ENCODE data around the gene RHD. TPM values are rescaled to one million over a fixed set of nuclear protein-coding genes. Genes with fewer than 3 reads are reported as not detected.
"Not testable (repeated sequence)": the region's sequence is repeated elsewhere in the genome, so short reads cannot be mapped to it uniquely, and the experiment has no call there.

The RHD gene
- total and polyA plus RNA-seq, 2 experiments from 2014 or later: 0.19 TPM; not detected in 1

DNA sequence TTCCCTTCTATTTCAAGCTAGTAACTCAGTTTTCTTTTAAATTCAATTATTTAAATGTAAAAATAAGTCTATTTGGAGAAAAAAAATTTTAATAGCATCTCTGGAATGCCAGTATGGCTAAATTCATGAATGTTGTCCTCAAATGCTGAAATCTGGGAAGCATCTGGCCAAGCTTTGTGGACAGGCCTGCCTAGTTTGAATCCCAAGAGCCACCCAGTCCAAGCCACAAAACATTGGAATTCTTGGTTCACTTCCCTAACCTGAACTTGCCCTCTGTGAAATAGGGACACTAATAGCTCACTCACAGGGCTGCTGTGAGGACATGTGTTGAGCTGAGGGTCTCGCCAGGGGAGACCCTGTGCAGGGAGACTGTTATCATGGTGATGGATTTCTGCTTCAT, 37.2 kb downstream of the RHD start:
- H3K27ac ChIP-seq; H3K9me2 ChIP-seq (replicated peaks; ENCODE audit: insufficient read depth); H3K79me2 ChIP-seq; H3K4me1 ChIP-seq (ENCODE audit: insufficient read depth); H3K4me2 ChIP-seq; H3K27me3 ChIP-seq; H4K20me1 ChIP-seq (ENCODE audit: insufficient read depth, poor library complexity, severe bottlenecking); H3K4me3 ChIP-seq; H3K9me3 ChIP-seq (ENCODE audit: low read depth); H3K36me3 ChIP-seq (replicated peaks; ENCODE audit: insufficient read depth, low read depth); DNase-seq (ENCODE audit: low spot score); H2AFZ ChIP-seq: not testable (repeated sequence)
- WGBS (ENCODE audit: low lambda C conversion rate, missing lambda C conversion rate): 83% methylated on average over 1 of the region's 1 CpG

DNA sequence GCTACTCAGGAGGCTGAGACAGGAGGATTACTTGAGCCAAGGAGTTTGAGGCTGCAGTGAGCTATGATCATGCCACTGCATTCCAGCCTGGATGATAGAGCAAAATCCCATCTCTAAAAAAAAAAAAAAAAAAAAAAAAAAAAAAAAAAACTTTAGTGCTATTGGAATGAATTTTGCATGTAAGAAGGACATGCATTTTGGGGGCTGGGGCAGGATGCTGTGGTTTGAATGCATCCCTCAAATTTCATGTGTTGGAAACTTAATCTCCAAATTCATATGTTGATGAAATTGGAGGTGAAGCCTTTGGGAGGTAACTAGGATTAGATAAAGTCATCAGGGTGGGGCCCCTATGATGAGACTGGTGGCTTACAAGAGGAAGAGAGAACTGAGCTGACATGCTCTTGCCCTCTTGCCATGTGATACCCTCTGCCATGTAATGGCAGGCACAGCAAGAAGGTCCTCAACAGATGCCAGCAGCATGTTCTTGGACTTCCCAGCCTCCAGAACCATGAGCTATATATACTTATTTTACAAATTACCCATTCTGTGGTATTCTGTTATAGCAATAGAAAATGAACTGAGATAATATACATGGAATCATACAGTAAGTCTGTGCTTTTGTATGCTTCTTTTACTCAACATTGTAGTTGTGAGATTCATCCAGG, 40.6 kb downstream of the RHD start:
- not testable (repeated sequence) for H3K79me2 ChIP-seq; H3K4me1 ChIP-seq (ENCODE audit: insufficient read depth); H3K27me3 ChIP-seq; H3K9me3 ChIP-seq (ENCODE audit: low read depth); H3K27ac ChIP-seq; H3K36me3 ChIP-seq (replicated peaks; ENCODE audit: insufficient read depth, low read depth); H2AFZ ChIP-seq; DNase-seq (ENCODE audit: low spot score); H3K4me3 ChIP-seq; H3K9me2 ChIP-seq (replicated peaks; ENCODE audit: insufficient read depth); H3K4me2 ChIP-seq; H4K20me1 ChIP-seq (ENCODE audit: insufficient read depth, poor library complexity, severe bottlenecking)

DNA sequence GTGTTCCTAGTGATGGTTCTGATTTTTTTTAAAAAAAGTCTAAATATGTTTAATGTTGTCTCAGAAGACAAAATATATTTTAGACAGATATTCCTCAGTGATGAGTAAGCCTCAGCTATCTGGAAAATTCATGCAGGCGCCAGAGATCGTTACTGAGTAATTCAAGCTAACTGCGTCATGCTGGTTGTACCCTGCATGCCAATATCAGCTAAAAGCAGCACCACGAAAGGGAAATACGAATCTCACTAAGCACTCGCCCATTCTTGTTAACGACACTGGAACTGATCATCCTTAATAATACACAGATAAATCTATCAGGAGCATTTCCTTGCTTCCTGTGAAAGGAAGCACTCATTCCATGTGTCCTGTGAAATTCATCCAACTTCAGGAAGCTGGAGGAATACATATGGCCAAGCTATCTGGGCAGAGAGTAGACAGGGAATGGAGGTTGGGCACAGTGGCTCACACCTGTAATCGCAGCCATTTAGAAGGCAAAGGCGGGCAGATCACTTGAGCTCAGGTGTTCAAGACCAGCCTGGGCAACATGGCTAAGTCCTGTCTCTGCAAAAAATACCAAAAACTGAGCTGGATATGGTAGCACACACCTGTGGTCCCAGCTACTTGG, 48.1 kb downstream of the RHD start:
- H3K27ac ChIP-seq; DNase-seq (ENCODE audit: low spot score); H4K20me1 ChIP-seq (ENCODE audit: insufficient read depth, poor library complexity, severe bottlenecking); H3K4me2 ChIP-seq; H2AFZ ChIP-seq; H3K9me3 ChIP-seq (ENCODE audit: low read depth); H3K79me2 ChIP-seq; H3K9me2 ChIP-seq (replicated peaks; ENCODE audit: insufficient read depth); H3K27me3 ChIP-seq; H3K36me3 ChIP-seq (replicated peaks; ENCODE audit: insufficient read depth, low read depth); H3K4me3 ChIP-seq; H3K4me1 ChIP-seq (ENCODE audit: insufficient read depth): not testable (repeated sequence)
- WGBS (ENCODE audit: low lambda C conversion rate, missing lambda C conversion rate): 81% methylated on average over 9 of the region's 9 CpGs

DNA sequence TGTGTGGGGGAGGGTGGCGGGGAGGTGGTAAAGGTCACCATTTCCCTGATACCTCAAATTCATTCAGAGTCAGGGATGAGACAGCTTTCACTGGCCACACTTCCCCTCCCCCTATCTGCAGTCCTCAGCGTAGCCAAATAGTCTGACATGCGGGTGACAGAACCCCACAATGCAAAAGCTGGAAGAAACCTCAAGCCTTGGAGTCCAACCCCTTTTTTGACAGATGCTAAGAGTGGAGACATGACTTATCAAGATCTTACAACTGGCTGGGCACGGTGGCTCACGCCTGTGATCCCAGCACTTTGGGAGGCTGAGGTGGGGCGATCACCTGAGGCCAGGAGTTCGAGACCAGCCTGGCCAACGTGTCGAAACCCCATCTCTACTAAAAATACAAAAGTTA, 49.8 kb downstream of the RHD start:
- H3K9me2 ChIP-seq (replicated peaks; ENCODE audit: insufficient read depth); H3K27me3 ChIP-seq; DNase-seq (ENCODE audit: low spot score); H3K4me3 ChIP-seq; H3K4me1 ChIP-seq (ENCODE audit: insufficient read depth); H3K36me3 ChIP-seq (replicated peaks; ENCODE audit: insufficient read depth, low read depth); H3K9me3 ChIP-seq (ENCODE audit: low read depth); H3K79me2 ChIP-seq; H2AFZ ChIP-seq; H3K4me2 ChIP-seq; H4K20me1 ChIP-seq (ENCODE audit: insufficient read depth, poor library complexity, severe bottlenecking); H3K27ac ChIP-seq: not testable (repeated sequence)
- whole genome bisulfite sequencing (ENCODE audit: low lambda C conversion rate, missing lambda C conversion rate): 76% methylated on average over 8 of the region's 9 CpGs

DNA sequence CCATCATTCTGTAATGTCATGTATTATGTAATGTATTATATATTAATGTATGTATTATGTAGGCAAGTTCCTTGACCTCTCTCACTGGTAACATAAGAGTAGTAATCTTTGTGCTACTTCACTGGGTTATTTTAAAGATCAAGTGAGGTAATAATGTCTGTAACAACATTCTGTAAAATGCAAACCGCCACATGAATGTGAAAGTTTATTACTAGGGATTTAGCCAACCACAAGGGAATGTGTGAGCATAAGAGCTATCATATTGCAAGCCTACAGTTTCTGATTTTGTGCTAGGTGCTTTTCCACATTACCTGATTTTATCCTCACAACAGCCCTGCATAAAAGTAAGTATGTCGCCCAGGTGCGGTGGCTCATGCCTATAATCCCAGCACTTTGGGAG, 52.1 kb downstream of the RHD start:
- H3K4me2 ChIP-seq; H2AFZ ChIP-seq; H3K9me2 ChIP-seq (replicated peaks; ENCODE audit: insufficient read depth); H3K79me2 ChIP-seq; H3K4me1 ChIP-seq (ENCODE audit: insufficient read depth); H3K9me3 ChIP-seq (ENCODE audit: low read depth); DNase-seq (ENCODE audit: low spot score); H3K27ac ChIP-seq; H3K27me3 ChIP-seq; H4K20me1 ChIP-seq (ENCODE audit: insufficient read depth, poor library complexity, severe bottlenecking); H3K36me3 ChIP-seq (replicated peaks; ENCODE audit: insufficient read depth, low read depth); H3K4me3 ChIP-seq: not testable (repeated sequence)
- 81% methylated on average over 3 of the region's 3 CpGs for WGBS (ENCODE audit: low lambda C conversion rate, missing lambda C conversion rate)

DNA sequence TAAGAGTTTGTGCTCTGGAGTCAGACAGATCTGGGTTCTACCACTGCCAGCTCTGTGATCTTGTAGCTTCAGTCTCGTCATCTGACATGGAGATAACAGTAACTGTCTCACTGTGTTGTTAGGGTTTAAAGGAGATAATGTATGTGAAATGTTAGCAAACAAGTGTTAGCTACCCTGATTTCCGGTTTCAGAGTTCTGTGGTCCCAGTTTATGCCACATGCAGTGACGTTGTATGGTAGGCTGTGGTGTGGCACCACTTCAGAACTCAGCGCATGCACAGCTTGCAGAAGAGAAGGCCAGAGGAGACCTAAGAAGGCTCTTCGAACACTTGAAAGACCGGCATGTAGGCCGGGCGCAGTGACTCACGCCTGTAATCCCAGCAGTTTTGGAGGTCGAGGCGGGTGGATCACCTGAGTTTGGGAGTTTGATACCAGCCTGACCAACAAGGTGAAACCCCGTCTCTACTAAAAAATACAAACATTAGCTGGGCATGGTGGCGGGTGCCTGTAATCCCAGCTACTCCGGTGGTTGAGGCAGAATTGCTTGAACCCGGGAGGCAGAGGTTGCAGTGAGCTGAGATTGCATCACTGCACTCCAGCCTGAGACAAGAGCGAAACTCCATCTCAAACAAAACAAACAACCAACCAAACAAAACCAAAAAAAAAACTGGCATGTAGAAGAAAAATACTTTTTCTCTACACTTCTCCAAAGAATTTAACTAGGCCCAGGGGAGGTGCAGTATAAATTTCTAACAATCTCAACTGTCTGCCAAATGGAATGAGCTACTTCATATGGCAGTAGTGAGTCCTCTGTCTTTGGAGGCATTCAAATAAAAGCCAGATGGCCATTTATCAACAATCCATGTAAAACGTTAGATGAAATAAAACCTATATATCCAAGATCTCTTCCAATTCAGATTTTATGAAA, 55.8 kb downstream of the RHD start:
- not testable (repeated sequence) for H3K9me2 ChIP-seq (replicated peaks; ENCODE audit: insufficient read depth); DNase-seq (ENCODE audit: low spot score); H3K4me1 ChIP-seq (ENCODE audit: insufficient read depth); H3K9me3 ChIP-seq (ENCODE audit: low read depth); H4K20me1 ChIP-seq (ENCODE audit: insufficient read depth, poor library complexity, severe bottlenecking); H3K36me3 ChIP-seq (replicated peaks; ENCODE audit: insufficient read depth, low read depth); H3K79me2 ChIP-seq; H3K27ac ChIP-seq; H3K4me3 ChIP-seq; H3K27me3 ChIP-seq; H2AFZ ChIP-seq; H3K4me2 ChIP-seq
- WGBS (ENCODE audit: low lambda C conversion rate, missing lambda C conversion rate): no CpG with 5 or more reads among the region's 17 CpGs

DNA sequence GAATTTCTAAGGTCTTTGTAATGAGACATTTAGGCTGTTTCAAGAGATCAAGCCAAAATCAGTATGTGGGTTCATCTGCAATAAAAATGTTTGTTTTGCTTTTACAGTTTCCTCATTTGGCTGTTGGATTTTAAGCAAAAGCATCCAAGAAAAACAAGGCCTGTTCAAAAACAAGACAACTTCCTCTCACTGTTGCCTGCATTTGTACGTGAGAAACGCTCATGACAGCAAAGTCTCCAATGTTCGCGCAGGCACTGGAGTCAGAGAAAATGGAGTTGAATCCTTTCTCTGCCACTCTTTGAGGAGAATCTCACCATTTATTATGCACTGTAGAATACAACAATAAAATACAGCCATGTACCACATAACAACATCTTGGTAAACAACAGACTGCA, 56.5 kb downstream of the RHD start:
- not testable (repeated sequence) for H3K27me3 ChIP-seq; H3K4me1 ChIP-seq (ENCODE audit: insufficient read depth); H3K4me2 ChIP-seq; H3K36me3 ChIP-seq (replicated peaks; ENCODE audit: insufficient read depth, low read depth); H2AFZ ChIP-seq; H3K4me3 ChIP-seq; H3K9me3 ChIP-seq (ENCODE audit: low read depth); H3K79me2 ChIP-seq; H4K20me1 ChIP-seq (ENCODE audit: insufficient read depth, poor library complexity, severe bottlenecking); DNase-seq (ENCODE audit: low spot score); H3K27ac ChIP-seq; H3K9me2 ChIP-seq (replicated peaks; ENCODE audit: insufficient read depth)
- 95% methylated on average over 4 of the region's 4 CpGs for WGBS (ENCODE audit: low lambda C conversion rate, missing lambda C conversion rate)

DNA sequence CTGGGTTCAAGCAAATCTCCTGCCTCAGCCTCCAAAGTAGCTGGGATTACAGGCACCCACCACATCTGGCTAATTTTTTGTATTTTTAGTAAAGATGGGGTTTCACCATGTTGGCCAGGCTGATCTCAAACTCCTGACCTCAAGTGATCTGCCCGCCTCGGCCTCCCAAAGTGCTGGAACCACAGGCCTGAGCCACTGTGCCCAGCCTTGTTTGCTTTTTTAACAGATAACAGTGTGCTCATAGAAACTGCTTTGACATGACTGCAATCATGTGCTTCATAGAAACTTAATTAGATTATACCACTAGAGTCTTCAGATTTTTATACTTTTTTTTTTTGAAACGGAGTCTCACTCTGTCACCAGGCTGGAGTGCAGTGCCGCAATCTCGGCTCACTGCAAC, 57.0 kb downstream of the RHD start:
- not testable (repeated sequence) for H3K27ac ChIP-seq

DNA sequence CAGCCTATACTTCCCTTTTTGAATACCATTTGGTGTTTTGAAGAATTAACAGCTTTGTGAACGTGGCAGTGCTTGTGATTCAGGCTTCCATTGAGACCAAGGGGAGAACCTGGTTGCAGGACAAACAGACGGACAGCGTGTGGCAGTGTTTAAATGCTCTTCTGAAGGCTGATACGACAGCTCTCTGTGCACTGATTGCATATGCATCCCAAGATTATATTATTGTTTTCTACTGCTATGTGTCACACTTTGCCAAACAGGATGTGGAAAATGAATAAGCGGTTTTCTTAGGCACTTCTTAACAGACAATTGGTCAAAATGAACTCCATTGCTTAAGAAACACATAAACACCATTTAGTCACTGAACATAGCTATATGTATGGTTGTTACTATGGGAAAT, 57.6 kb downstream of the RHD start:
- DNase-seq (ENCODE audit: low spot score); H3K27ac ChIP-seq; H2AFZ ChIP-seq: not testable (repeated sequence)

More for the DNA sequence above, 57.0 kb downstream of the RHD start:
- not testable (repeated sequence) for H3K79me2 ChIP-seq; H3K9me3 ChIP-seq (ENCODE audit: low read depth); H4K20me1 ChIP-seq (ENCODE audit: insufficient read depth, poor library complexity, severe bottlenecking); H2AFZ ChIP-seq; H3K36me3 ChIP-seq (replicated peaks; ENCODE audit: insufficient read depth, low read depth); H3K27me3 ChIP-seq; H3K4me2 ChIP-seq; H3K4me3 ChIP-seq; DNase-seq (ENCODE audit: low spot score); H3K9me2 ChIP-seq (replicated peaks; ENCODE audit: insufficient read depth); H3K4me1 ChIP-seq (ENCODE audit: insufficient read depth)
- 94% methylated on average over 5 of the region's 5 CpGs for whole genome bisulfite sequencing (ENCODE audit: low lambda C conversion rate, missing lambda C conversion rate)

More for the DNA sequence above, 57.6 kb downstream of the RHD start:
- H3K27me3 ChIP-seq; H3K9me3 ChIP-seq (ENCODE audit: low read depth); H3K4me1 ChIP-seq (ENCODE audit: insufficient read depth); H4K20me1 ChIP-seq (ENCODE audit: insufficient read depth, poor library complexity, severe bottlenecking); H3K9me2 ChIP-seq (replicated peaks; ENCODE audit: insufficient read depth); H3K36me3 ChIP-seq (replicated peaks; ENCODE audit: insufficient read depth, low read depth); H3K4me2 ChIP-seq; H3K79me2 ChIP-seq; H3K4me3 ChIP-seq: not testable (repeated sequence)
- WGBS (ENCODE audit: low lambda C conversion rate, missing lambda C conversion rate): 72% methylated on average over 5 of the region's 5 CpGs
